GM18870 (cell line): ENCODE data around the gene TBC1D22B.
A peak's percentile ranks its signal among the peaks of the same experiment; 100 is the strongest.
"Not testable (repeated sequence)": the region's sequence is repeated elsewhere in the genome, so short reads cannot be mapped to it uniquely, and the experiment has no call there.

Experiments used
- ATAC-seq: cut with Tn5 transposase; IDR thresholded peaks from one replicate; pipeline ENCODE4 v1.9.1; 2021; ENCODE audit warnings: moderate library complexity; ENCODE audit not compliant: unreplicated experiment

Gene TBC1D22B

DNA sequence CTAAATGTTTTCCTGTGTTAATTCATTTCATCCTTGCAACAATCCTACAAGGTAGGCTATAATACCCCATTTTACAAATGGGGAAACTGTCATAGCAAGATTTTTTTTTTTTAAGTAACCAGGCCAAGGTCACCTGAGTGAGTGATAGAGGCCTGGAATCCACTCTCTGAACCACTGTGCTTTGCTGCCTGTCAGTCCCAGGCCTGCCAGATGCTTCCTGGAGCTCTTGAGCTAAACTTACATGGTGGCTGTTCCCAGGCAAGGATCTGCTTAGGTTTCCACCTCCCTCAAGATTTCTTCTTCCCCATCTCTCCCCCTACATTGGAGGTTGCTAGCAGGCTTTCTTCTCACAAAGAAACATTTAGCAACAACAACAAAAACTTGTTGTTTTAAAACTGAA is 63.5 kb downstream of the TBC1D22B start:
- ATAC-seq: no peak

DNA sequence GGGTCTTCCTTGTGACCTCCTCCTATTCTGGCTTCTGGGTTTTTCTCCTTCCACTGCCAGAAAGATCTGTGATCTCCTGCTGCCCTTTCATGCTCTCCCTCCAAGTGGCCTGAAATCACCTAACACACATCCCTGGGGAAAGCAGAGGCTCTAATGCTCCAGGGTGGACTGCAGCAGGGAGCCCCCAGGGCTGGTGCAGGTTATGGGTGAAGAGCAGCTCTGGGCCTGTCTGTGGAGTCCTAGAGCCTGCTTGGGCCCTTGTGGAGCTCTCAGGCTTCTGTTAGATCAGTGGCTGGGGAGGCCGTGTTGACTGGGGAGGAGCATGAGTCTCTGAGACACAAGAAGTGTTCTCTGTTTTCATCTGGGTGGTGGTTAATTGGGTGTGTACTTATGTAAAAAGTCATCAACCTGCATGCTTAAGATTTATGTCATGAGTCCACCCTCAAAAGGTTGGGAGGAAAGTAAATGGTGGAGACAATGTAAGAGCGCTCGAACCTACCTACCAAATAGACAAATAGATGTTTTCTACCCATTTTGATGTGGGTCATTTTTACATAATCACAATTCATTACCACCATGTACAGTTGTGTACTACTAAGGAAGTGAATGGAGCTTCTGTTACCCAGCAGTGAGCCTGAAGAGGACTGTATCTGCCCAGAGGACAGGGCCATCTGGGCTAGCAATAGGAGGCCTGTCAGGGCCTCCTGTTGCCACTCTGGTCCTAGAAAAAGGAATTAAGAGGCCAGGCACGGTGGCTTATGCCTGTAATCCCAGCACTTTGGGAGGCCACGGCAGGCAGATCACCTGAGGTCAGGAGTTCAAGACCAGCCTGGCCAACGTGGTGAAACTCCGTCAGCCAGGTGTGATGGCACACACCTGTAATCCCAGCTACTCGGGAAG is 64.2 kb downstream of the TBC1D22B start:
- ATAC-seq: no peak

DNA sequence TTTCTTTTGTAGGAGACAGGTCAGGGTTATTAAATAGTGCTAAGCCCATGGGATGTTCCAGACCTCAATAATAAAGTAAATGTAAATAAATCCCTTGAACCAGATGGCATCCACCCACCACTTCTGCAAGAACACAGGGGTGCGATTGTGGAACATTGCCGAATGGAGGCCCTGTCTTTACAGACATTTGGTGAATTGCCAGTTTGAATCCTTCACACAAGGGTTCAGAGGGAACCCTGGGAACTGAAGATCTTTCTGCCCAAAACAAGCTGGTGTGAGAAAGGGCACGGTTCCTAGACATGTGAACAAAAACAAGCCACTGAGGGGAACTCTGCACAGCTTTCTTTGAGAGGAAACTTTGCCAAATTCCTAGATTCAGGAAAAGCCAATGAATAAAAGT is 66.0 kb downstream of the TBC1D22B start:
- no peak for ATAC-seq

- no peak for ATAC-seq
These were observed 66.8 kb downstream of the TBC1D22B start for GRCh38 chr6:37324131-37325033.

DNA sequence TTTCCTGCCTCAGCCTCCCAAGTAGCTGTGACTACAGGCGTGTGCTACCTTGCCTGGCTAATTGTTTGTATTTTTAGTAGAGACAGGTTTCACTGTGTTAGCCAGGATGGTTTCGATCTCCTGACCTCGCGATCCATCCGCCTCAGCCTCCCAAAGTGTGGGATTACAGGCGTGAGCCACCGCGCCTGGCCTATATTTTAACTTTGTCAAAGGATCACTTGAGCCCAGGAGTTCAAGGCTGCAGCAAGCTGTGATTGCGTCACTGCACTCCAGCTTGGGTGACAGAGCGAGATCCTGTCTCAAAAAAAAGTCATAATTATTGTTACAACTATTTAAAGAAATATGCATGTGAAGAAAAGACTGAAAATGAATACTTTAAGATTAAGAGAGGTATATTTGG is 72.8 kb downstream of the TBC1D22B start:
- ATAC-seq: not testable (repeated sequence)

- no peak for ATAC-seq
These were observed 73.5 kb downstream of the TBC1D22B start for GRCh38 chr6:37331047-37331446.

DNA sequence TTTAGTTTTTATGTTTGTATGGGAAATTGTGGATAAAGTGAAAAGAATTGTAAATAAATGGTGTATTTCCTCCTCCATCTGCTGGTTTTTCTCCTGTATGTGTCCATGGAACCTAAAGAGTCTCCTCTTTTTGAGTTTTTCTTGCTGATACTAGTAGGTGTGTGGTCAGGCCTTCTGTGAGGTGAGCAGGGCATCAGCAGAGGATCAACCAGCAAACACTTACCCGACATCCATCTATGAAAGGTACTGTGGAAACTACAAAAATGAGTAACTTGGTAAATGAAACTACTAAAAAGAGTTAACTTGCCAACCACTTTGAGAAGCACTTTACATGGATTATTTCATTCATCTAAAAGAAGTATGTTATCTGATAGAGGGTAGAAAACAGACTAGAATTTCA is 75.3 kb downstream of the TBC1D22B start:
- no peak for ATAC-seq

DNA sequence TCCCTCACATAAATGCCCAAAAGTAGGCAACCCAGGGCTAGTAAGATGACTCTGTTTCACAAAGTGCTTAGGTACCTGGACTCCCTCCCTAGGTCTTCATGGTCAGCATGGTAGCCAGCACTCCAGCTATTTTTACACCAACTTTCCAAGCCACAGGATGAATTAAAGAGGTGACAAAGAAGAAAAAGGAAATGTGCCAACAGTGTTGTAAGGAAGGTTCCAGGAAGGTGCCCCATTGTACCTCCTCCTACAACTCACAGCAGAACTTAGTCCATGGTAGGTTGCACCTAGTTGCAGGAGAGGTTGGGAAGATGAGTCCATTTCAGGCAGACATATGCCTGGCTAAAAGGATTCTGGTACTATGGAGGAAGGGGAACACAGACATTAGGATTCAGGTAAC is 76.5 kb downstream of the TBC1D22B start:
- ATAC-seq: no peak

GRCh38 chr6:37338317-37338716 is 80.7 kb downstream of the TBC1D22B start:
- ATAC-seq: not testable (repeated sequence)

DNA sequence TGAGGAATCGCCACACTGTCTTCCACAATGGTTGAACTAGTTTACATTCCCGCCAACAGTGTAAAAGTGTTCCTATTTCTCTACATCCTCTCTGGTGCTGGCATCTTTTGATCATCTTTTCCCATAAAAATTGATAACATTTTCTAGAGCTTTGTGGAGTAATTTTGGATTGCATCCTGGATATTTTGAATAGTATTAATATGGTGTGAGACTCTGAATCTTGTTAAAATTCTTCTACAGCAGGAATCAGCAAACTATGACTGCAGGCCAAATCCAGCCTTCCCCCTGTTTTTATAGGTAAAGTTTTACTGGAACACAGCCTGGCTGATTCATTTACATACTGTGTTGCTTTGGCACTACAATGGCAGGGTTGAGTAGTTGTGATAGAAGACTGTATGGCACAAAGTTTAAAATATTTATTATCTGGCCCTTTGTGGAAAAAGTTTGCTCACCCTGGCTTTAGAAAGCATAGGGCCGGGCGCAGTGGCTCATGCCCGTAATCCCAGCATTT is 81.2 kb downstream of the TBC1D22B start:
- no peak for ATAC-seq

- ATAC-seq: no peak
These were observed 82.4 kb downstream of the TBC1D22B start for GRCh38 chr6:37339741-37340638.

GRCh38 chr6:37340639-37340943 is 83.0 kb downstream of the TBC1D22B start:
- ATAC-seq: no peak

- no peak for ATAC-seq
These were observed 85.7 kb downstream of the TBC1D22B start for GRCh38 chr6:37343248-37343647.

DNA sequence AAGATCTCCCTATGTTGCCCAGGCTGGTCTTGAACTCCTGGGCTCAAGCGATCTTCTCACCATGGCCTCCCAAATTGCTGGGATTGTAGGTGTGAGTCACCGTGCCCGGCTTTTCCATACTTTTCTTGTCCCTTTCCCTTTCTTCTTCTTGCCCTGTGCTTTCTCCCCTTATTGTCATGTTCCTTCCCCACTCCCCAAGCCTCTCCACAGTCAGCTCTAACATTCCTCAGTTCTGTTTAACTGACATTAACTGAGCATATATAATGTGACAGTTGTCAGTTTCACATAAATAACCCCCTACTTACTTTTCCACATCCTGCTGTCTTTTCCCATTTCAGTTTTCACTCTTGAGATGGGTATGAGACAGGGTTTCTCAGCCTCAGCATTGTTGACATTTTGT is 86.7 kb downstream of the TBC1D22B start:
- no peak for ATAC-seq

GRCh38 chr6:37345804-37346203 is 88.2 kb downstream of the TBC1D22B start:
- not testable (repeated sequence) for ATAC-seq

- no peak for ATAC-seq
These were observed 89.6 kb downstream of the TBC1D22B start for GRCh38 chr6:37347177-37347576.

GRCh38 chr6:37347670-37348111 is 90.1 kb downstream of the TBC1D22B start:
- no peak for ATAC-seq

DNA sequence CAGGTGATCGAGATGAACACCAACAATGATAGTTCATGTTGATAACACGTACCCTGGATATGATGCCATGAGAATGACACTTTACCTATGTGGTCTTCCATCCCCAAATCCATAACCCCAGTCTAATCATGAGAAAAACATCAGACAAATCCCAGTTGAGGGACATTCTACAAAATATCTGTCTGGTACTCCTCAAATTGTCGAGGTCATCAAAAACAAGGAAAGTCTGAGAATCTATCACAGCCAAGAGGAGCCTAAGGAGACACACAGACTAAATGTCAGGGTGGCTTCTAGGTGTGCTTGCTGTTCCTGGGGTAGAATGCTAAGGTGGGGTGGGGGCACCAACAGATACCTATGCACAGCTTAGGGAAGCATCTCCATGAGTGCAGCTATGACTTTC is 93.5 kb downstream of the TBC1D22B start:
- no peak for ATAC-seq

- ATAC-seq: no peak
These were observed 94.8 kb downstream of the TBC1D22B start for GRCh38 chr6:37352384-37352783.

- ATAC-seq: peak; percentile 65
These were observed 96.4 kb downstream of the TBC1D22B start, which contains the start of gene RNF8 for GRCh38 chr6:37353761-37354525. Gene RNF8, plus strand, starts transcription at chr6:37353983. Its CDS starts 182 bp downstream, at chr6:37354165.
